Measurements from ENCODE around the gene RNASEH1.

Gene RNASEH1, protein sequence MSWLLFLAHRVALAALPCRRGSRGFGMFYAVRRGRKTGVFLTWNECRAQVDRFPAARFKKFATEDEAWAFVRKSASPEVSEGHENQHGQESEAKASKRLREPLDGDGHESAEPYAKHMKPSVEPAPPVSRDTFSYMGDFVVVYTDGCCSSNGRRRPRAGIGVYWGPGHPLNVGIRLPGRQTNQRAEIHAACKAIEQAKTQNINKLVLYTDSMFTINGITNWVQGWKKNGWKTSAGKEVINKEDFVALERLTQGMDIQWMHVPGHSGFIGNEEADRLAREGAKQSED

DNA sequence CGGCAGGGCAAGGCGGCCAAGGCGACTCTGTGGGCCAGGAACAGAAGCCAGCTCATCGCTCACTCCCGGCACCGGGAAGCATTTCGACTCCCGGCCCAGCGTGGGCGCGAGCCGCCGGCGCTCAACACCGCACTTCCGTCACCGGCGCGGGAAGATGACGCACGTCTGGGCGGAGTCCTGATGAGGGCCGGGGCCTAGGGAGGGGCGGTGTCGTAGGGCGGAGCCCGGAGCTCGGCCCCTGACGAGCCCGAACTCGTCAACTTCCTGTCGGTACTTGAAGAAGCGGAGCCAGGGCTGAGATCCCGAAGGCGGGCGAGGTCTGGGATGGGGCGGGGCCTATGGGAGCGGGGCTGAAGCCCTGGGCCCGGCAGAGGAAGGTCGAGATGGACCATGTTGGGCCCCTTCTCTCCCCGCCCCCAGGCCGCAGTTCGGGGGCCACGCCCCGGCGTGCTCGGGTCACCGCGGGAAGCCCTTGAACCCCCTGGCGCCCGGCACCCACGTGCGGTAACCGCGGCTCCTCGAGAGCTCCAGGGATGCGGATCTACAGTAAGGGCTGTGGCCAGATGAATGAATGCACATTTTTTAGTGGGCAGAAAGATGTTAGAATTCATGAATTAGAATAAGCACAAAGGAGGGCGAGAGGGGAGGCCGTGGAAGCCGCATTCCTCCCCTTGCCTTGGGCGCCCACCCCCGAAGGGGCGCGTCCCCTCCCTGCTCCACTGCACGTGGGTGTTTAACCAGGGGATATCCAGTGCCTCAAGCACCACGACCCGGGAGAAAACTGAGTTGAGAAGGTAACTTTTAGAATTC, at the start of gene RNASEH1:
TSS of gene RNASEH1 (minus strand) at position 129 of the 810 bp plus-strand sequence. CDS start at position 56, 73 bp downstream.
- peak; percentile 100 for DNase-seq

DNA sequence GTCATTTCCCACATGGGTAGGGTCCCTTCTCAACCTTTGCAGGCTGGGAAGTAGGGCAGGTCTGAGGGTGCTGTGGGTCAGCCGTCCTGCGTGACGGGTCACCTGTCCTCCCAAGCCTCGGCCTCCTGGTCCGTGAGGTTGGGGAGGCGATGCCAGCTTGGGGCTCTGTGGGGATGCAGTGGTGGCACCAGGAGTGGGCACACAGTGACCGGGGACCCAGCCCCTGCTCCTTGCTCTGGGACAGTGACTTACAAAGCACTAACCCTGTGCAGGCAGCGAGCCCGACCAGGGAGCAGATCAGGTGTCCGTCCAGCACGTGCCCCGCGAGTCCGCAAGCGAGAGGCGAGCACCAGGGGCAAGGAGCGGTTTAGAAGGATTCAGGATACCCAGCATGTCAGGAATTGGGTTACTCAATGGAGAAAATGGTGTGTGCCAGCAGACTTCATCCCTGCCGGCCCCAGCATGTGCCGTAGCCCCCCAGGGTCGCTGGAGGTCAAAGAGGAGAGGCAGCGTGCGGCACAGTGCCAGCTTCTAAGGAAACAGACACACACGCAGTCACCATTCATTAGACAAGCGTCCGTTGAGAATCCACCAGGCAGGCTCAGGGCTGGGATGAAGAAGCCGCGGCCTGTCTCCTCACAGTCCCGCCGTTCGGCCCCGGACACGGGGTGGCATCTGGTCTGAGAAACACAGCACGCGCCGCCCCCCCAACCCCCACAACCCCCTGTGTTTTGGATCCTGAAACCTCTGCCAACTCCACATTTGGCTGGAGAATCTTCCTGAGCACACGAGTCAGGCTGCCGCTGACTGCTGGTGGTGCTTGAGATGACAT, 48.5 kb upstream of the RNASEH1 start:
- peak; percentile 47 for DNase-seq

DNA sequence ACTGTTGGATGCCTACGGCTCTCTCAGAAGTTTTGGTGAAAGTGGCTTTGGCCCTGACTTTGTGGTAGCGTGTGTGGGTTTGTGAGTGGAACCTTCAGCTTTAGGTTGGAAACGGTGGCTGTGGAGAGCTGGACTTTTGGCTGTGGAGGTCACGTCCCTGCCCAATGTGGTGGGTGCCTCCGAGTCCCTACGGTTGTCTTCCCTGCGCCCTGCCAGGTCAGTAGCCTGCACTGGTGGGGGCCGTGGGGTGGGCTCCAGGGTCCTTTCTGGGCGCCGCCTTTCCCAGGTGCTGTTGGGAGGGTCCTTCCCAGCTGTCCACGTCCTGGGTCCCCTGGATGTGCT, 47.9 kb upstream of the RNASEH1 start:
- DNase-seq: no peak

DNA sequence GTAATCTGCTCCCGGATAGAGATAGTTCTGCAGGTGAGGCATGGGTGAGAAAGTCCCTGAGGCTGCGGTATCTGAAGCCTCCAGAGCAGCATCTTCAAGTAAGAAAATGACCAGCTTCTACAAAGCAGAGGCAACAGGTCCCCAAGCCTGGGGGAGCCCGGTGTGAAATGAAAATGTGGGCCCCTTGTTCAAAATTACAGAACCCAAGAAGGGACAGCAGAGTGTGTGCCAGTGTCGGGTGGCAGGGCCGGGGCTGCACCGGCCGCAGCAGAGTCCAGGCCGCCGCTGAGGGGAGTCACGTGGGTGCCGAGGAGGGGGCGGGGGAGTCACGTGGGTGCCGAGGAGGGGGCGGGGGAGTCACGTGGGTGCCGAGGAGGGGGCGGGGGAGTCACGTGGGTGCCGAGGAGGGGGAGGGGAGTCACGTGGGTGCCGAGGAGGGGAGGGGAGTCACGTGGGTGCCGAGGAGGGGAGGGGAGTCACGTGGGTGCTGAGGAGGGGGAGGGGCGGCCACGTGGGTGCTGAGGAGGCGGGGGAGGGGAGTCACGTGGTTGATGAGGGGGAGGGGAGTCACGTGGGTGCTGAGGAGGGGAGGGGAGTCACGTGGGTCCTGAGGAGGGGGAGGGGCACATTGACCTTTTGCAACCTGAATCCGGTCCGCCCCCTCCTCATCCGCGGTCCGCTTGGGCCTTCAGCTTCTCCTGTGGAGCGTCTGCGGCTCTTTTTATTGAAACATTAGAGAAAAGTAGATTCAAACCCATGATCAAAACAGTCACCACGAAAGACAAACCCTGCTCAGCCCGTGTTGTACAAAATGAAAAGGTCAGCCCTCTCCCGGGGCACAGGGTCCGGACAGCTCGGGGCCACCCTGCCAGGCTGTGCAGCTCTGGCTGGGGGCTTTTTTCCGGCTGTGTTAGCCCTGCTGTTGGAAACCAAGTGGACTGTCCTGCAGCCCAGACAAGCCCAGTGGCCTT, 47.1 kb upstream of the RNASEH1 start:
- DNase-seq: peak; percentile 69

DNA sequence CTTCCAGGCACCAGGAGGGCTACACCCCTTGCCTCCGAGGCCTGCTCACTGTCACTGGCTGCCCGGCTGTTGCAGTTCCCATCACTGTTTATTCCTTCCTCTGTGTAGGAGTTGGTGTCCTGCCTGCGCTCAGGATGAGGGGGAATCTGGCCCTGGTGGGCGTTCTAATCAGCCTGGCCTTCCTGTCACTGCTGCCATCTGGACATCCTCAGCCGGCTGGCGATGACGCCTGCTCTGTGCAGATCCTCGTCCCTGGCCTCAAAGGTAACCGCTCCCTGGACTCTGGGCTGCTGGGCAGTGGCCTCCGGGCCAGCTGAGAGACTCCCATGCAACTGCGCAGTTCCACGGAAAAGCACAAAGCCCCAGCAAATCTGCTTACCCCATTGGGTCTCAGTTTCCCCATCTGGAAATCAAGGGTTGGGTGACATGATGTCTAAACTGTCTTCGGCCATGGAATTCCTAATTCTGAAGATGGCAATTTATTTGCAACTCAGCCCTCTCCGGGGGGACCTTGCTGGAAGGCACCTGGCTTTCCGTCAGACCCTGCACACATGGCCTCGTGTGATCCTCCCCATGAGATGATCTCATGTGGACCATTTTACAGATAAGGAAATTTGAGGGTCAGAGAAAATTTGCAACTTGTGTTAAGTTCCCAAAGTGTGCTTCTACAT, 46.2 kb upstream of the RNASEH1 start:
- no peak for DNase-seq

DNA sequence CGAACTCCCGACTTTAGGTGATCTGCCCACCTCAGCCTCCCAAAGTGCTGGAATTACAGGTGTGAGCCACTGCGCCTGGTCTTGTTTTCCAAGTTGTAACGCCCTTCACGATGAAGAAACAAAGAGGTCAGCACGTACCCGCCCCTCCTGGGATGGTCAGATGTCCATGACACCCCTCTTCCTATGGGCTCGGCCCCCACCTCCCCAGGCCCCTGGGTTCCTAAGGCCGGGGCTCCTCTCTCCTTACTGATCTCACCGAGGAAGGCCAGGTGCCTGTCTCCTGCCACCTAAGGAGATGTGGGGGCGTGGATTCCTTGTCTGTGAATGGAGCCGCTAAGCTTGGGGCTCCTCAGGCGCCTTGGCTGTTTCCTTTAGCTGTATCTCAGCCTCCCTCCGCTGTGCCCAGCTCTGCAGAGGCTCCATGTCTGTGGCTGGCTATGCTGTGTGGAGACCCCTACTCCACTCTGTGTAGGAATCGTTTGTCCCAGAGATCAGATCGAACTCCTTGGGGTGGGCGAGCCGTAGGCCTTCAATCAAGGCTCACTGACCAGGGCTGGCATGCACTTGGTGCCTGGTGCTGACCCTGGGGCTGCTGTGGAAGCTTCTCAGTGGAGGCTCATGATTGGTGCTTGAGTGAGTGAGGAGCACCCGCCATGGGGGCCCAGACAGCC, 45.5 kb upstream of the RNASEH1 start:
- DNase-seq: peak; percentile 49

DNA sequence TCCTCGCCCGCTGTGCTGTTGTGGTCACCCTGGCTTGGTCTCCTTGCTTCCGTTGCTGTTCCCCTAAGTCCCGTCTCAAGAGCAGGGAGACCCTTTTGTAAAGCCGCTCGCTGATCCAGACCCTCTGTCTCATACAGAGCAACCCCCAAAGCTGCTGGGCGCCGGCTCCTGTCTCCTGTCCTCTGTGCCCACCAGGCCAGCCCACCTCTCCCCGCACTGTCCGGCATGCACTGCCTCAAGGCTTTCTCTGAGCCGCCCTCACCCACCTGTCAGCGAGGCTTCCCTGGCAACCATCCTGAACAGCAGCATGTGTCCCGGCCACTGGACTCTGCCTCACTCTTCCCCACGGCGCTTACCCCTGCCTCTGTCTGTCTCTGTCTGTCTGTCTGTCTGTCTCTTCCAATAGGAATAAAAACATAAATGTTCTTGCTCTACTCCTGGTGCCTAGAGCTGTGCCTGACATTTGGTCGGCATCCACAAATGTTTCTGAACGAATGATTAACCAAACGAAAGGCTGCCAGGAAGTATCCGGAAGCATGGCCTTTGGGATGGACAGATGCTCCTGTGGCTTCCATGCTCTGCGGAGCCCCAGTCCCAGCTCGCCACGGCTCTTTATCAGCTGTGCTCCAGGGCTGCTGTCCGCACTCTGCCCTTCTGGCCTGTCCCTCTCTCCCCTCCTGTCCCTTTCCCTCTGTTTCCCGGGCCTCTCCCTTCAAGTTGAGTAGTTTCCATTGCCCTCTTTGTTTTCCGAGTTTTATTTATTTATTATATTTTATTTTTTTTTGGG, 44.6 kb upstream of the RNASEH1 start:
- peak; percentile 40 for DNase-seq

DNA sequence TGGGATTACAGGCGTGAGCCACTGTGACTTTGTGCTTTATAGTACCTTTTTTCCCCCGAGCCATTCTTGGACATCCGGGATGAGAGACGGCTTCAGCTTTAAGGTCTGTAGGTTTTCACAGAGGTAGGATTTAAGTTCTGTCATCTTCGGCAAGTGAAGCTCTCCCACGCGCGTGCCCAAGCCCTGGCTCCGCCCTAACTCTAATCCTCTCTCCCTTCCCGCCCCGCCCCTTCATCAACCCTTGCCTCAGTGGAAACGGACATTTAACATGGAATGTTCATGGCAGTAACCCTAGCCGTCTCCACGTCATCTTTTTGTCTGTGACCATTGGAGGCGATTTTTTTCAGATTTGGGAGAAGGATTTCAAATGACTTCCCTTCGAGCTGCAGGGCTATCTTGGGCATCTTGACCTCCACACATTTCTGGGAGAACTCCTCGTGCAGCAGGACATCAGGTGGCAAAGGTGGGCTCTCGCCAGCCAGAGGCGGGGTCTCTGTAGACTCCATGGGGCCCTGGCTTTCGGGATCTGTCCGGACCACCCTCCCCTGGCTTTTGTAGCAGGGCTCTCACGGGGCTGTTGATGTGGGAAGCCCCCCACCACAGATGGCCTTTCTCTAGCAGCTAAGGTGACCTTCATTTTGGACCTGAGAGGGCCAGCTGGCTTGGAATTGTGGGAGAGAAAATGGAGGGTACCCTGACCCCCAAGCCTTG, 43.6 kb upstream of the RNASEH1 start:
- no peak for DNase-seq

DNA sequence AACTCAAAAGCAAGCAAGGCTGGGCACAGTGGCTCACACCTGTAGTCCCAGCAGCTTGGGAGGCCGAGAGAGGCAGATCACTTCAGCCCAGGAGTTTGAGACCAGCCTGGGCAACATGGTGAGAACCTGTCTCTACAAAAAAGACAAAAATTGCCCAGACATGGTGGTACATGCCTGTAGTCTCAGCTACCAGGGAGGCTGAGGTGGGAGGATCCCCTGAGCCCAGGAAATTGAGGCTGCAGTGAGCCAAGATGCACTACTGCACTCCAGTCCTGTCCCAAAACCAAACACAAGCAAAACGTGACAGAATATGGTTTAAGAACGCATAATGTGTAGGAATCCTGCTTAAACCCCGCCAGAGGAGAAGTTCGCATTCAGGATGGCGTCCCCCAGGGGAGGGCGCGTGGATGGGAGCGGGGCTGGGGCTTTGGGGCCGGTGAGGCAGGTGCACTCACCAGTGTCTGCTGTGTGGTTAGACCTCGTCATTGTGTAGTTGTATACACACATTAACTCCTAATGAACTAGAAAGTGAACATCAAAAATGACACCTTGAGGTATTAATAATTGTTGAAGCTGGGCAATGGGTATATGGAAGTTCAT, 42.2 kb upstream of the RNASEH1 start:
- peak; percentile 42 for DNase-seq

DNA sequence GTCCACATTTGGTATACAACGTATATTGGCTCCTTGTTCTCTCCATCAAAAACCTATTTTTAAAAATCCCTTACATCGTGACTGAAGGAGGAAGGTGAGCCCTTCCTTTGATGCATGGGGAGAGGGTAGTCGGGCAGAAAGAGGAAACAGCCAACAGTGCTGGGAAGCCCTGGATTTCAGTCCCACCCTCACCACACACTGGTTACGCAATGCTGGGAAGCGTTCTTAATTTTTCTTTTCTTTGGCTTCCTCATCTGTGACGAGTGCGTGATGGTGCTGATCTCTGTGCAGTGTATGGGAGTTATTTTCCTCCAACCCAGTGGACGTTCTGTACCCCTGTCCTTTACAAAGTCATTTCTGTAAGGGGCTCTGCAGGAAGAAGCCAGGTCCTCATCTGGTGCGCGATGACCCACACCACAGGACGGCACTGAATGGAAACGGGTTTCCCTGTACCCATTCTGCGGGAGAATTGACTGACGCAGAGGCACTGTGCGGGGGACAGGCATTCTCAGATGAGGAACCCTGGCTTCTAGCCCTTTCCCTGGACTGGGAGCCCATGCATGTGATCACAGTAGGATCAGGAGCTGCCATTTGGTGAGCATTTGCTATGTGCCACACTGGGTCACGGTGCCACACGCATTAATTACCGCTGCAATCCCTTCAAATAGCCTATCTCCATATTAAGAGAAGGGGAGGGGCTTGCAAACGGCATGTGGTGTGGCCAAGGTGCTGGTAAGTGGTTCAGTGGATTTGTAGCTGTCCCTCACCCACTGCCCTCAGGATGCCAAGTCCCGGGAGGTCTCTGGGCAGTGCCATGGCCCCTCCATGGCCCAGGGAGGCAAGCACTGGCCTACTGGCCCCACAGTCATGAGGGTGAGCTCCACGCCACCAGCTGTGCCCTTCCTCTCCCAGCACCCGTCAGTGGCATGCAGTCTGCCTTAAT, 41.0 kb upstream of the RNASEH1 start:
- DNase-seq: peak; percentile 50

DNA sequence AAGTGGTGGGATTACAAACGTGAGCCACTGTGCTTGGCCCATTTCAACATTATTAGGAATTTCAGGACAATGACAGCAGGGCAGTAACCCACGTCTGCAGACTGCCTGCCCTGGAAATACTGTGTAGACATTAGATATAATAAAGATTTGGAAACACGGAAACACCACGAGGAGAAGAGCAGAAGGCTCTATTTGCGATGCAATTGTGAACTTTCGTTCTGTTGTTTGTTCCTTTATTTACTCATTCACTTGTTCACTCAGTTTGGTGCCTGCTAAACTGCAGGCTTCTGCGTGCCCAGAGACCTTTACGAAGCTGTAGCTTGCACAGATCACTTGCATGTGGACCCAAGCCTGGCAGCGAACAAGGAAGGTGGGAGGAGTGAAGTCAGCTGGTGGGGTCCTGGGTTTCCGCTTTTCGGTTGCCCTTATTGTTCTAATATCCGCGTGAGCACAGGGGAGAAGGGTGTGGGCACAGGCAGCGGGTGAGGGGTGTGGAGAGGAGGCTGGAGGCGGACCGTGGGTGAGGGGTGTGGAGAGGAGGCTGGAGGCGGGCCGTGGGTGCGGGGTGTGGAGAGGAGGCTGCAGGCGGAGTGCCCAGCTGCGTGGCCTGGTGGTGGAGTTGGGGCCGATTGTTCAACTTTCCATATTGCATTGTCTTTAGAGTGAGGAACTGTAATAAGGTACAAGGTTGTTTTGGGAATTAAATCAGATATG, 40.2 kb upstream of the RNASEH1 start:
- peak; percentile 49 for DNase-seq

DNA sequence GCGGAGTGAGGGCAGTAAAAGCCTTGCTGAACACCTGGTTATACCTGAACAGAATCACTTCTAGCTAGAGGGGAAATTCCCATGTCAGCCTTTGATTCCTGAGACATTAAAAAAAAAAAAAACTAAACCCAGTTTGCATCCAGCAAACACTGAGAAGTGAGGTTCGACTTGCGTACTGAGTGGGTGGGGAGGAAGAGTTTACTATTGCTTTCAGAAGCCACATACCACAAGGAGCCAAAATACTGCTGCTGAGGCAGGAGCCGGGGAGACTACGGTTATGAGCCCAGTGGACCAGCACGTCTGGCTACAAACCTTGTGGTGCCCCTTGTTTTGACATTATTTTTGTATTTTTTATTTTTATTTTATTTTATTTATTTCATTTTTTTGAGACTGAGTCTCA, 39.4 kb upstream of the RNASEH1 start:
- no peak for DNase-seq

DNA sequence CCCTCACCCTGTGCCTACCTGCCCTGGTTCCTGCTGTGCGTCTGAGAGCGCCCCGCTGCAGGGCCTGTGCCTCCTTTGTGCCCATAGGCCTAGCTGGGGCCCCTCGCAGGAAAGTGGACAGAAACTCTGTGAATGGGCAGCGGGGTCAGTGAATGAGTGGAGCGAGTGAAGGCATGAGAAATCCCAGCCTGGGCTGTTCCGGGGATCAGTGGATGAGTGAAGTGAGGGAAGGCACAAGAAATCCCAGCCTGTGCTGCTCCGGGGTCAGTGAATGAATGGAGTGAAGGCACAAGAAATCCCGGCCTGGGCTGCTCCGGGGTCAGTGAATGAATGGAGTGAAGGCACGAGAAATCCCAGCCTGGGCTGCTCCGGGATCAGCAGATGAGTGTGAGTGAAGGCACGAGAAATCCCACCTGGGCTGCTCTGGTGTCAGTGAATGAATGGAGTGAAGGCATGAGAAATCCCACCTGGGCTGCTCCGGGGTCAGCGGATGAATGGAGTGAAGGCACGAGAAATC, 38.8 kb upstream of the RNASEH1 start:
- DNase-seq: no peak

DNA sequence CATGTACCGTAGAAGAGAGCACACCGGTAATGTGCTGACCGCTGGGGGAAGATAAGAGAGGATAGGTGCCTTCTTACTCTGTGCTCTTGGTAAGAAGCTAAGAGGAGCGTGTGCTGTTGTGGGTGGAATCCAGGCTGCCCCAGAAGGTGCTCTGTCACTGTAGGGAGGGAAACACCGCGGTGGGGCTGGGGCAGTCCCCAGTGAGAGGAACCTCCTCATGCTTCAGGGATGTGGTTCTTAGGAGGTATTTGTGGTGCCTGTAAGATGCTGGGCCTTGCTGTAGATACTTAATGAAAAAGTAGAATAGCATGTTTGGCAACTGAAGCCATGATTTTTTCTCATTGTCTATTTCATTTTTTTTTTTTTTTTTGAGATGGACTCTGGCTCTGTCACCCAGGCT, 37.9 kb upstream of the RNASEH1 start:
- DNase-seq: no peak

DNA sequence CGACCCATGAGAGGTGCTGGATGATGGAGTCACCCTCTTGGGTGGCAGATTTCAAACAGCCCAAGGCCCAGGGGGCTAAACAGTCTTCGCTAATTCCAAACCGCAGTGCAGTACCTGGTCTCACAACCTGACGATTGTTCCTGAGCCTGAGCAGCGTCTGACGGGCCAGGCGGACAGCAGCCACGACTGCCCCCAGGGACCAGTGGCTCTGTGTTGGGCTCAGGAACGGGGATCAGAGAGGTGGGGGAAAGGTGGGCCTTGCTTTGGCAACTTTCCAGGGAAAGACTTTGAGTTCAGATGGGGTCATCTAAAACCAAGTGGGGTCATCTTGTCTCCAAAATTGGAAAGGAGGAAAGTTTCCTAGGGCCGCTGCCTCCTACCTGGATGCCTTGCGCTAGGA, 37.3 kb upstream of the RNASEH1 start:
- DNase-seq: no peak

DNA sequence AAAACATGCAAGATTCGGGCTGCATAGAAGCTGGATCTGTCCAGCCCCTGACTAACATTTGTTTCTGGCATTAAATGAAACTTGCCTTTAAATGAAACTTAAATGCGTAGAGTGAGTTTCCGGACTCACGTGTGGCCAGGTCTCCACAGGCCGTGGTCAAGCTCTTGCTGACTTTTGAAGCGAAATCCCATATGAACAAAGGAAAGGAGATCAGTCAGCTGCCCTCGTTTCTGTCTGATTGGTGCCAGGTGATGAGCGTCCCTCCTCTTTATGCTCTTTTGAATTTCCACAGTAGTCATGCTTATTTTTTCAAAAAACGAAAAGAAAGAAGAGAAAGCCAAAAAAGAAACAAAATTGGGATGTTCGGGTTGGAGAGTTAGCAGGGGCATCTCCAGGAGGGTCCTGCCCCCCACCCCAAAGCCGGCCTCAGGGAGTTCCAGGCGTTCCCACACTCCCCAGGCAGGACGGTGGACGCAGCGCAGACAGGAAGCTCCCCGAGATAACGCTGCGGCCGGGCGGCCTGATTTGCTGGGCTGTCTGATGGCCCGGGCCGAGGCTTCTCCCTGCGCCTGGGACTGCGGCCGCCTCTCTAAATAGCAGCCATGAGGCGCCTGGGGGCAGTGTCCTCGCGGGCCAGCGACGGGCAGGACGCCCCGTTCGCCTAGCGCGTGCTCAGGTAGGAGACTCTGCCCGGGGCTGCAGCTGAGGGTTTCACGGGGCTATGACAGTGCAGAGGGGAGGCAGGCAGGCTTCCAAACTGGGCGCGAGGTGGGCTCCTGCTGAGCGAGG, 36.6 kb upstream of the RNASEH1 start, which contains the start of gene COLEC11:
TSS of gene COLEC11 (plus strand) at position 620 of the 789 bp plus-strand sequence. CDS start 9,229 bp downstream, outside the sequence.
- peak; percentile 41 for DNase-seq

Measured in activated CD8-positive, alpha-beta memory T cell treated with anti-CD3 and anti-CD28 coated beads for 24 hours (primary cell).